D721Med (cell line): Measurements from ENCODE around the gene DGKG.

ENCODE experiments used
- DNase-seq: peaks from one replicate; pipeline ENCODE4 v3.0.0; 2011; ENCODE audit warnings: low spot score; ENCODE audit not compliant: insufficient read length
- FAIRE-seq: peaks from 2 replicates; lab custom pipeline; 2011; peaks lifted over from hg19 to GRCh38; lab: Jason Lieb, UNC
- TF ChIP-seq, protein P1 (sequence below): IDR thresholded peaks from 2 replicates; pipeline ENCODE4 v1.5.1; 2012; ENCODE audit warnings: mild to moderate bottlenecking, control low read depth; ENCODE audit not compliant: insufficient read depth; ENCODE audit errors: missing control alignments

DGKG gene

DNA sequence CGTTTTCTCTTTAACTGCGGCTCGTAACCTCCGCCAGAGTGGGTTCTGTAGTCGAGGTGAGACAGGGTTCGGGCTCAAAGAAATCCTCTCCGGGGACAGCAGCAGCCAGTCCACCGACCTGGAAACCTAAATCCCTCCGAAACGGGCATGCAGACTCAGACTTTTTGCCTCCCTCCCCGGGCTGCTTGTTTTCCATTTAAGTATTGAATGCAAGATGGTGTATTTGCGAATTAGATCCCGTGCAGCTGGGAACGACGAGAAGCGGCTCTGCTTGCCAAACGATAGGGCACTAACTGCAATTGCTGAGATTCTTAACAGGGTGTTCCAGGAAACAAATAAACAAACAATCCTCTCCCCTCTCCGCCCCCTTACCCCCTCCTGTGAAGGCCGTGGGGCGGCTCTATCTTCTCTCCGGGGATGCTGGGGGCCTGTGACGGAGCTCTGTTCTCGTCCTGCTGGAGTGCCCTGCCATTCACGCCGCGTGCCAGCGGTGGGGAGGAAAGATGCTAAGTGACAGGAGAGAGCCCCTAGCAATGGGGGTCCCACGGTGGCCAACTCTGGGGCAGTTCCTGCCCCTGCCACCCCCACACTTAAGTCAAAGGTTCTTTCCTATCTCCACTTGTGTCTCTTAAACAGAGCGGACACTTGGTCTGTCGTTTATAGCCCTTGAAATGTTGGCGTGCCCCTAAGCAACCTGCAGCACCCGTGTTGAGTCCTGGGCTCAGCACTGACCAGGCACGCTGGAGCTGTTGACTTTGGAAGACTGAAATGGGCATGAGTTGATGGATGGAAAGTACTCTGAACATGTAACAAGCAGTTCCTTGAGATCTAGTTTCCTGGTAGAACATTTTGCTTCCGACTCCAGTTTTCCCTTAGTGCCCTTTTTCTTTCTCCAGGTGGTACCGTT lies 251.9 kb downstream of the DGKG start:
- FAIRE-seq (no peak), DNase-seq (no peak)
- TF ChIP-seq, protein P1, sequence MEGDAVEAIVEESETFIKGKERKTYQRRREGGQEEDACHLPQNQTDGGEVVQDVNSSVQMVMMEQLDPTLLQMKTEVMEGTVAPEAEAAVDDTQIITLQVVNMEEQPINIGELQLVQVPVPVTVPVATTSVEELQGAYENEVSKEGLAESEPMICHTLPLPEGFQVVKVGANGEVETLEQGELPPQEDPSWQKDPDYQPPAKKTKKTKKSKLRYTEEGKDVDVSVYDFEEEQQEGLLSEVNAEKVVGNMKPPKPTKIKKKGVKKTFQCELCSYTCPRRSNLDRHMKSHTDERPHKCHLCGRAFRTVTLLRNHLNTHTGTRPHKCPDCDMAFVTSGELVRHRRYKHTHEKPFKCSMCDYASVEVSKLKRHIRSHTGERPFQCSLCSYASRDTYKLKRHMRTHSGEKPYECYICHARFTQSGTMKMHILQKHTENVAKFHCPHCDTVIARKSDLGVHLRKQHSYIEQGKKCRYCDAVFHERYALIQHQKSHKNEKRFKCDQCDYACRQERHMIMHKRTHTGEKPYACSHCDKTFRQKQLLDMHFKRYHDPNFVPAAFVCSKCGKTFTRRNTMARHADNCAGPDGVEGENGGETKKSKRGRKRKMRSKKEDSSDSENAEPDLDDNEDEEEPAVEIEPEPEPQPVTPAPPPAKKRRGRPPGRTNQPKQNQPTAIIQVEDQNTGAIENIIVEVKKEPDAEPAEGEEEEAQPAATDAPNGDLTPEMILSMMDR, result no peak

DNA sequence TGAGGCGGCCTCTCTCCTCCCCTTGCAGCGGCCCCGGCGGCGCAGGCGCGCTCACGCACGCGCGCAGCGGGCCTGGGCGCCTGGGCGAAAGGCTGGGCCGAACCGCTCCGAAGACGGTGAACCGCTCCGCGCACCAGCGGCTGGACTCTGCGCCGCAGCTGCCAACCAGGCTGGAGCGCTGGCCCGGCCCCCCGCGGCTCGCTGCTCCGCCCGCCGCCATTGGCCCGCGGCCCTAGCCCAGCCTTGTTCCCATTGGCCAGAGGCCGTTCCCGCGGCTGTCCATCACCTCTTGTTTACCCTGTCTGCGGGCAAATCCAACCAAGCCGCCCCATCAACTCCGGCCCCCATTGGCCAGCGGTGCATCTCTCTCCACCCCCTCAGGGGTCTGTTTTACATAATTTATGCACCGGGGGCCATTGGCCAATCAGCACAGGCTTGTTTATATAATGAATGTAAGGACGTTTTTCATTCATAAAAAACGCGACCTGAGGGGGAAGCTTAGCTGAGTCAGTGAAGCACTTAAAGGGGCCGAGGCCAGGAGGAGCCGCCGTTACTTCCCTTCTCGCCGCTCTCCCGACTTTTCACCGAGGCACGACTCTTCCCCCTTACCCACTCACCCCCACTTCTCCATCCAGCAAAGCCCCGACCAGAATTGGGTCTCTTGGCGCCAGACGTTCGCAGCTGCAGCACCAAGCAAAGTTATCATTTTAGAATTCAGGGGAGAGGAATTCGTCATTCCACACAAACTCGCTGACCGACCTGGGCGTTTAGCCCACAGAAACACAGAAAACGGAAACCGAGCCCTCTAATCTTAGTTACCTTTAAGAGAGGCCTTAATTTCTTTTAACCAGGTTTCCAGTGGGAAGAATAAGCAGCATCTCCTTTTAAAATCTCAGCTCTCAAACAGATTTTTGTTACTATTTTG lies 252.8 kb downstream of the DGKG start, which contains the start of gene ETV5:
TSS of gene ETV5 (minus strand) at position 149 of the 925 bp plus-strand sequence. CDS start 3,221 bp downstream, outside the sequence.
- TF ChIP-seq, protein P1, result no peak
- DNase-seq (peak; percentile 84), FAIRE-seq (no peak)

GRCh38 chr3:186108106-186108940 lies 253.7 kb downstream of the DGKG start:
- DNase-seq, result no peak

DNA sequence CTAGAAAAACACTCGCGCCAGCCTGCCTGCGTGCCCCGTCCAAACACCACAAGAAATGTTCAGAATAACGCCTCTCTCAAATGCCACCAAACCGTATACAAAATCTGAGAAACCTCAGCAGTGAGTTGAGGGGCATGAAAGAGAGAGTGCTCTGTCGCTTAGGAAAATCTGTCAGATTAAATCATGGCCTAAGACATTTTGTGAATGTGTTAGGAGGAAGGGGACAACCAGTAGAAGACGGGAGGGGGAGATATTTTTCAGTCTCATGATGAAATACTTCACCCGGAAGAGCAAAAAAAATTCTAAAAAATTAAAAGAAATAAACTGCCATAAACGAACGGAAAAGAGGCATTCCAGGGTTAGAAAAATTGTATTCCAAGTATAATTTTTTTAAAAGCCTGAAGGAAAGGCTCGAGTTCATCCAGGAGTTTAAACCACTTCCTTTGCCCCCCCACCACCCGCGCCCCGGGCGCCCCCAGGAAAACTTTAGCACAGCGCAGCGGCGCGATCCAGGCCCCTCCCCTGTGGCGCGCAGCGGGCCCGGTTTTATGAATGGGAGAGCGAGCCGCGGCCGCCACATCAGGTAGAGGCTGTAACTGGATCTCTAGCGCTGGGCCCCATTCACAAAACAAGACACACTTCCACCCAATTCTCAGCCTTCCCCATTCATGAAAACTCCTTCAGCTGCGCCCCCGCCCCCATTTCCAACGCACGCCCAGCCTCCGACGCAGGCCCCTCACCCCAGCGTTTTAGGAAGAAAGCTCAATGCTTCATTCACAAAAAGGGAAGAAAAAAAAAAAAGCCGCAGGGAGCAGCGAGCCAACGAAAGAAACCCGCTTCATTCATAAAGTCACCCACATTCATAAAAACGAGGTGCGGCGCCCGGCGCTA lies 254.6 kb downstream of the DGKG start:
- DNase-seq (peak; percentile 65), FAIRE-seq (no peak)
- TF ChIP-seq, protein P1, result no peak

More at GRCh38 chr3:186108106-186108940, 253.7 kb downstream of the DGKG start:
- TF ChIP-seq, protein P1, result no peak
- no peak for FAIRE-seq

- no peak for DNase-seq
- no peak for FAIRE-seq
- TF ChIP-seq, protein P1, result no peak
These were observed 256.5 kb downstream of the DGKG start for GRCh38 chr3:186105543-186105942.
